Activated effector memory CD4-positive, alpha-beta T cell treated with anti-CD3 and anti-CD28 coated beads, Interleukin-2, amount 50 U/mL, for 16 hours (primary cell): ENCODE data around the gene ZNF691.
"Not testable (repeated sequence)": the region's sequence is repeated elsewhere in the genome, so short reads cannot be mapped to it uniquely, and the experiment has no call there.

ENCODE experiments used
- DNase-seq: peaks from one replicate; pipeline ENCODE4 v3.0.0-alpha.2; 2020

The ZNF691 gene

GRCh38 chr1:42861014-42861399 lies 14.6 kb downstream of the ZNF691 start:
- DNase-seq, result no peak

DNA sequence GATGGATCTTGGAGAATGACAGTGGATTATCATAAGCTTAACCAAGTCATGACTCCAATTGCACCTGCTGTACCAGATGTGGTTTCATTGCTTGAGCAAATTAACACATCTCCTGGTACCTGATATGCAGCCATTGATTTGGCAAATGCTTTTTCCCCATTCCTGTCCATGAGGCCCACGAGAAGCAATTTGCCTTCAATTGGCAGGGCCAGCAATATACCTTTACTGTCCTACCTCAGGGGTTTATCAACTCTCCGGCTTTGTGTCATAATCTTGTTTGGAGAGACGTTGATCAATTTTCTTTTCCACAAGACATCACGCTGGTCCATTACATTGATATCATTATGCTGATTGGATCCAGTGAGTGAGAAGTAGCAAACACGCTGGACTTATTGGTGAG lies 20.1 kb downstream of the ZNF691 start:
- no peak for DNase-seq

- DNase-seq, result not testable (repeated sequence)
Measured at GRCh38 chr1:42868466-42868865, 22.1 kb downstream of the ZNF691 start.

DNA sequence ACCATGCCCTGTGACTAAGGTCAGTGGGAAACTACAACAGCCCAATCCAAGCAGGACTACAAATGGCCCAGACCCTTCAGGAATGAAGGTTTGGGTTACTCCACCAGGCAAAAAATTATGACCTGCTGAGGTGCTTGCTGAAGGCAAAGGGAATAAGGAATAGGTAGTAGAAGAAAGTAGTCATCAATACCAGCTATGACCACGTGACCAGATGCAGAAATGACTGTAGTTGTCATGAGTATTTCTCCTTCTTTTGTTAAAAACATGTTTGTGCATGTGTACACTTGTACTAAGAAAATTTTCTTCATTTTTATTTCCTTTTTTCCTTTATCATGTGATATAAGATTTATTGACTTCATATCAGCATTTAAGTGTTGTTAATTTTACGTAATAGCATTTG lies 22.8 kb downstream of the ZNF691 start:
- DNase-seq, result not testable (repeated sequence)

- not testable (repeated sequence) for DNase-seq
Measured at GRCh38 chr1:42869751-42870150, 23.3 kb downstream of the ZNF691 start.

GRCh38 chr1:42873108-42873507 lies 26.7 kb downstream of the ZNF691 start:
- not testable (repeated sequence) for DNase-seq

DNA sequence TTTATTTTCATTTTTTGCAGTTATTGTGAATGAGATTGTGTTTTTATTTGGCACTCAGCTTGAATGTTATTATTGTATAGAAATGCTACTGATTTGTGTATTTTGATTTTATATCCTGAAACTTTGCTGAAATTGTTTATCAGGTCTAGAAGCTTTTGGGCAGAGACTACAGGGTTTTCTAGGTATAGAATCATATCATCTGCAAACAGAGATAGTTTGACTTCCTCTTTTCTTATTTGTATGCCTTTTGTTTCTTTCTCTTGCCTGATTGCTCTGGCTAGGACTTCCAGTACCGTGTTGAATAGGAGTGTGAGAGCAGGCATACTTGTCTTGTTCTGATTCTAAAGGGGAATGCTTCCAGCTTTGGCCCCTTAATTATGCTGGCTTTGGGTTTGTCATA lies 27.3 kb downstream of the ZNF691 start:
- DNase-seq, result no peak

DNA sequence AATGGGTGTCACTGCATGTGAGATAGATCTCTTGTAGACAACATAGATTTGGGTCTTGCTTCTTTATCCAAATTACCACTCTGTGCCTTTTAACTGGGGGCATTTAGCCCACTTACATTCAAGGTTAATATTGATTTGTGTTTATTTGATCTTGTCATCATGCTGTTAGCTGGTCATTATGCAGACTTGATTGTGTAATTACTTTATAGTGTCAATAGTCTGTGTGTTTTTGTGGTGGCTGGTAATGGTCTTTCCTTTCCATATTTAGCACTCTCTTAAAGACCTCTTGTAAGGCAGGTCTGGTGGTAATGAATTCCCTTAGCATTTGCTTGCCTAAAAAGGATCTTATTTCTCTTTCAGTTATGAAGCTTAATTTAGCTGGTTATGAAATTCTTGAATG lies 29.6 kb downstream of the ZNF691 start:
- DNase-seq, result no peak

DNA sequence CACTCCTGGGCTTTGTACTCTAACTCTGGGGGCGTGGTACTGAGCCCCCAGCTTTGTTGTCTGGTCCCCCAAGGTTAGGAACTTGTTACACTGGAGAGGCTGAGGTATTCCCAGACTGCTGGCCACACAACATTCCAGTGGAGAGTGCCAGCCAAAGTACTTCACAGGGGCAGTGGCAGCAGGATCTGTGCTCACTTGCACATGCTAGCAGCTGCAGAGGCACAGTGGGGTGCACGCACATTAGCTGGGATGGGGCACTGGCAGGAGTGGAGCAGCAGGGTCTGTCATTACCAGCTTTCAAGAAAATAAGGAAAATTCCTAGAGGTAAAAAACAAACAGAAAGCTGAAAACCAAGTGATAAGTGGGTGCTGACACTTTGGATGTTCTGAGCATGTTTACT lies 31.0 kb downstream of the ZNF691 start:
- DNase-seq, result no peak

GRCh38 chr1:42880384-42880783 lies 34.0 kb downstream of the ZNF691 start:
- DNase-seq, result no peak

- DNase-seq, result no peak
Measured at GRCh38 chr1:42886046-42886739, 39.8 kb downstream of the ZNF691 start.

- DNase-seq, result no peak
Measured at GRCh38 chr1:42886800-42887199, 40.4 kb downstream of the ZNF691 start.

GRCh38 chr1:42887366-42887765 lies 41.0 kb downstream of the ZNF691 start:
- no peak for DNase-seq

- no peak for DNase-seq
Measured at GRCh38 chr1:42888013-42888633, 41.7 kb downstream of the ZNF691 start.

GRCh38 chr1:42889264-42889663 lies 42.9 kb downstream of the ZNF691 start:
- DNase-seq, result no peak

DNA sequence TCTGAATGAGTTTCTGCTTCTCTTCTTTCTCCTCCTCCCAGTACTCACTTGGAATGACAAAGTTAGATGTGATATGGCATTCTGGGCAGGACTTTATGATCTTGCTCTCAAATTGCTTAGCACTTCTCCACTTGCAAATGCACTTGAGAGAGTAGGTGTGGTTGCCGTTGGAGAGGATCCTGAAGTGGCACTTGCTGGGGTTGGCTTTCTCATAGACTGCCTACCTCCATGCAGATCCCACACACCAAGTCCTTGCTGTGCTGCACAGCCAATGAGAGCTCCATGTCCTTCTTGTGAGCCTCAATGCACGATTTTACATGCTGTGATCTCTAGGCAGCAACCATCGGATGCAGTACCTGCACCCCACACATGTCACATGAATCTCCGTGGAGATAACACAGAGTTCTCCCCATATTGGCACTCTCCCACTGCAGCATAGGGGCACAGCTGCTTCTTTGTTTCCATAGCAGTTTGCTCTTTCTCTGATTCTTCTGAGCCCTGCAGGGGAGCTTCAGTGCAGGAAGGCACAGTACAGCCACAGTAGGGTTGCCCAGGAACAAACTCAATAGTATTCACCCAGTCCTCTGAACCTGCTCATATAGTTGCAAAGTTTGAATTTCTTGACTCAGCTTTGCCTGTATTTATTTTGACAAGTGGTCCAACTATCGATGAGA lies 45.2 kb downstream of the ZNF691 start:
- DNase-seq, result no peak

DNA sequence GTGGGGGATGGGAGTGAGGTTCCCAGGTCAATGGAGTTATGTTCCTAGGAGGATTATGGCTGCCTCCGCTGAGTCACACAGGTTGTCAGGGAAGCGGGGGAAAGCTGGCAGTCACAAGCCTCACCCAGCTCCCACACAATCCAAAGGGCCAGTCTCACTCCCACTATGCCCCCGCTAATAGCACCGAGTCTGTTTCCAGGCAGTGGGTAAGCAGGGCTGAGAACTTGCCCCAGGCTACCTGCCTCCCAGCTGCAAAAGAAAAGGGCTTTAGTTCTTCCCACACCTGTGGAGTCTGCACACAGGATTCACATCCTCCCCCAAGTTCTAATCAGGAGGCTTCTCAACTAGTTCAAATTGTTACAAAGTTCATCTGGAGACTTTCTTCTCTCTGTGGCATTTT lies 53.5 kb downstream of the ZNF691 start:
- not testable (repeated sequence) for DNase-seq
